Neural cell (in vitro differentiated cells): Measurements from ENCODE around the gene TLE3. TPM values are rescaled to one million over a fixed set of nuclear protein-coding genes. Genes with fewer than 3 reads are reported as not detected.

Source experiments
- H2AFZ ChIP-seq: fragments of 200-600, 300-800 bp; sonication (generic), shearing (Covaris generic); 2 replicates; pipeline ENCODE4 v1.6.0; 2014; ENCODE audit warnings: low read depth, mild to moderate bottlenecking, antibody characterized with exemption, low read length, moderate library complexity
- H3F3A ChIP-seq: fragments of 200-600 bp; shearing (Covaris generic); 2 replicates; pipeline ENCODE4 v1.6.1; 2016; ENCODE audit warnings: mild to moderate bottlenecking, moderate library complexity, mixed read lengths, antibody characterized with exemption, low read length; ENCODE audit not compliant: insufficient read depth, poor library complexity, severe bottlenecking
- H3K27ac ChIP-seq: fragments of 200-600, 300-800 bp; sonication (generic), shearing (Covaris generic); 2 replicates; pipeline ENCODE4 v1.5.1; 2014; ENCODE audit warnings: mild to moderate bottlenecking, low read length, moderate library complexity
- H3K27me3 ChIP-seq: fragments of 300-800, 200-600 bp; sonication (generic), shearing (Covaris generic); 2 replicates; pipeline ENCODE4 v1.6.0; 2014; ENCODE audit warnings: mild to moderate bottlenecking, low read depth, low read length, moderate library complexity; ENCODE audit not compliant: insufficient read depth
- H3K36me3 ChIP-seq: fragments of 300-800, 200-600 bp; sonication (generic), shearing (Covaris generic); 2 replicates; pipeline ENCODE4 v1.5.1; 2014; ENCODE audit warnings: mild to moderate bottlenecking, antibody characterized with exemption, low read length, moderate library complexity; ENCODE audit not compliant: insufficient read depth
- H3K4me2 ChIP-seq: fragments of 300-800, 200-600 bp; sonication (generic), shearing (Covaris generic); 2 replicates; pipeline ENCODE4 v1.6.0; 2014; ENCODE audit warnings: mild to moderate bottlenecking, low read length
- H3K4me3 ChIP-seq: fragments of 300-800, 200-600 bp; sonication (generic), shearing (Covaris generic); 2 replicates; pipeline ENCODE4 v1.5.1; 2014; ENCODE audit warnings: mild to moderate bottlenecking, low read length, moderate library complexity
- H3K79me2 ChIP-seq: fragments of 200-600 bp; shearing (Covaris generic); replicated peaks from 2 replicates; pipeline ENCODE4 v1.6.0; 2014; ENCODE audit warnings: mild to moderate bottlenecking, low read length, moderate library complexity; ENCODE audit not compliant: insufficient read depth
- H3K9ac ChIP-seq: fragments of 300-800, 200-600 bp; sonication (generic), shearing (Covaris generic); 2 replicates; pipeline ENCODE4 v1.6.1; 2016; ENCODE audit warnings: mild to moderate bottlenecking, low read length, mixed read lengths
- H3K9me2 ChIP-seq: fragments of 200-600 bp; shearing (Covaris generic); 2 replicates; pipeline ENCODE4 v1.6.1; 2016; ENCODE audit warnings: mild to moderate bottlenecking, low read length, mixed read lengths; ENCODE audit not compliant: insufficient read depth
- H3K9me3 ChIP-seq: fragments of 200-600, 300-800 bp; sonication (generic), shearing (Covaris generic); 2 replicates; pipeline ENCODE4 v1.6.1; 2016; ENCODE audit warnings: mild to moderate bottlenecking, mixed run types, low read length, moderate library complexity, mixed read lengths
- H4K20me1 ChIP-seq: fragments of 200-600 bp; shearing (Covaris generic); 2 replicates; pipeline ENCODE4 v1.6.1; 2016; ENCODE audit warnings: mild to moderate bottlenecking, mixed run types; ENCODE audit not compliant: insufficient read depth
- CTCF ChIP-seq: fragments of 450-650 bp; IDR thresholded peaks from 2 replicates; pipeline ENCODE4 v1.5.1; 2014; ENCODE audit warnings: antibody characterized with exemption, mild to moderate bottlenecking, moderate library complexity; ENCODE audit not compliant: poor library complexity, severe bottlenecking
- EP300 ChIP-seq: fragments of 450-650 bp; conservative IDR thresholded peaks from 2 replicates; pipeline ENCODE4 v1.6.1; 2014; ENCODE audit warnings: antibody characterized with exemption, mild to moderate bottlenecking, moderate library complexity; ENCODE audit not compliant: poor library complexity, severe bottlenecking
- EZH2 ChIP-seq: fragments of 200-600, 300-800 bp; shearing (Covaris generic), sonication (generic); IDR thresholded peaks from 2 replicates; pipeline ENCODE4 v1.6.1; 2014; ENCODE audit warnings: antibody characterized with exemption, low read length, borderline replicate concordance, mild to moderate bottlenecking; ENCODE audit not compliant: insufficient read depth, poor library complexity, severe bottlenecking
- MXI1 ChIP-seq: fragments of 450-650 bp; conservative IDR thresholded peaks from 2 replicates; pipeline ENCODE4 v1.6.1; 2014; ENCODE audit warnings: antibody characterized with exemption, mild to moderate bottlenecking; ENCODE audit not compliant: poor library complexity, severe bottlenecking
- POLR2AphosphoS5 ChIP-seq: IDR thresholded peaks from 2 replicates; pipeline ENCODE4 v1.6.1; 2012
- REST ChIP-seq: IDR thresholded peaks from 2 replicates; pipeline ENCODE4 v1.6.1; 2012; ENCODE audit warnings: borderline replicate concordance
- SMC3 ChIP-seq: fragments of 450-650 bp; conservative IDR thresholded peaks from 2 replicates; pipeline ENCODE4 v1.6.1; 2014; ENCODE audit warnings: antibody characterized with exemption, mild to moderate bottlenecking, moderate library complexity; ENCODE audit not compliant: poor library complexity
- TAF1 ChIP-seq: IDR thresholded peaks from 2 replicates; pipeline ENCODE4 v1.6.1; 2012; ENCODE audit warnings: low read depth
- polyA plus RNA-seq: library from polyadenylated mRNA; depleted of rRNA; stranded (reverse); fragments of >200 nt; gene quantifications from 2 replicates; pipeline ENCODE4 v1.2.3, GENCODE V29; 2014

Gene TLE3
- polyA plus RNA-seq, 1 donor from 2014 or later, result 27.6 TPM

- Histone ChIP-seq H4K20me1 (no peaks in the 10 kb centered on the region), H3K4me3 (no peak overlapping the region)
- no peak for TF ChIP-seq EP300
- TF ChIP-seq EZH2, result no peak
- TF ChIP-seq REST, result no peak
Measured at GRCh38 chr15:70017025-70017424, 80.7 kb downstream of the TLE3 start.

GRCh38 chr15:70016511-70016994 is 81.2 kb downstream of the TLE3 start:
- Histone ChIP-seq H3K4me2 (no peak overlapping the region), H3K27me3 (no peaks in the 10 kb centered on the region), H3F3A (no peaks in the 10 kb centered on the region), H3K36me3 (no peaks in the 10 kb centered on the region), H3K79me2 (no peaks in the 10 kb centered on the region), H3K27ac (no peak overlapping the region), H3K9ac (no peak overlapping the region), H3K9me3 (no peaks in the 10 kb centered on the region), H3K9me2 (no peaks in the 10 kb centered on the region), H4K20me1 (no peaks in the 10 kb centered on the region), H3K4me3 (no peak overlapping the region), H2AFZ (no peak overlapping the region)
- no peak for TF ChIP-seq POLR2AphosphoS5
- no peak for TF ChIP-seq SMC3
- TF ChIP-seq TAF1, result no peak
- no peak for TF ChIP-seq EZH2
- no peak for TF ChIP-seq CTCF
- TF ChIP-seq MXI1, result no peak

More at GRCh38 chr15:70017025-70017424, 80.7 kb downstream of the TLE3 start:
- H2AFZ ChIP-seq, result no peak overlapping the region
- H3K36me3 ChIP-seq, result no peaks in the 10 kb centered on the region
- H3F3A ChIP-seq, result no peaks in the 10 kb centered on the region
- no peaks in the 10 kb centered on the region for H3K9me3 ChIP-seq
- no peak overlapping the region for H3K9ac ChIP-seq
- H3K27me3 ChIP-seq, result no peaks in the 10 kb centered on the region
- no peaks in the 10 kb centered on the region for H3K79me2 ChIP-seq
- H3K9me2 ChIP-seq, result no peaks in the 10 kb centered on the region
- no peak overlapping the region for H3K27ac ChIP-seq
- no peak overlapping the region for H3K4me2 ChIP-seq
